ENCODE results near the gene PACSIN1.
"Not testable (repeated sequence)": the region's sequence is repeated elsewhere in the genome, so short reads cannot be mapped to it uniquely, and the experiment has no call there.

The PACSIN1 gene

GRCh38 chr6:34485321-34486060 is 19.6 kb downstream of the PACSIN1 start:
- no peak for DNase-seq

- DNase-seq, result no peak
Observed at GRCh38 chr6:34486106-34486740, 20.3 kb downstream of the PACSIN1 start.

DNA sequence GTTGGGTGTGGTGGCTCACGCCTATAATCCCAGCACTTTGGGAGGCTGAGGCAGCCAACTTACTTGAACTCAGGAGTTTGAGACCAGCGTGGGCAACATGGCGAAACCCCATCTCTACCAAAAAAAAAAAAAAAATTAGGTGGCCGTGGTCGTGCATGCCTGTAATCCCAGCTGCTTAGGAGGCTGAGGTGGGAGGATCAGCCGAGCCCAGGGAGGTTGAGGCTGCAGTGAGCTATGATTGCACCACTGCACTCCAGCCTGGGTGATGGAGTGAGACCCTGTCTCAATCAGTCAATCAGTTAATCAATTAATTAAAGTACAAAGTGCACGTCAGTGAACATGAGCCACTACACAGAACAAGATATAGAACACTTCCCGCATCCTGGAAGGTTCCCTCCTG is 21.0 kb downstream of the PACSIN1 start:
- not testable (repeated sequence) for DNase-seq

DNA sequence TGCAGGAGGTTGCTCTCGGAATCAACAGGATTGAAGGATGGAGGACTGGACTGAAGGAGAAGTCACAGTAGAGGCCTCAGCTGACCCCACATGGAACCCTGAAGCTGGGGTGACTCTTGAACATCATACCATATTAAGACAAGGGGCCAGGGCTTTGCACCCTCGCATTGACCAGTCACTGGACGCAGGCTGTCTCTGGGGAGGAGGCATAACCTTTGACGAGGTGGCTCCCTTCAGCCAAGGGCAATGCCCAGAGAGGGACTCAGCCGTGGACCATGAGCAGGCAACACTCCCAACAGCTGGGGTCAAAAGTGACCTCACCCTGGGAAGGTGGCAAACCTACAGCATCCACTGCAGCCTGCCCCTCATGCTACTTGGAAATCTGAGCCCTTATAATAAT is 21.7 kb downstream of the PACSIN1 start:
- no peak for DNase-seq

DNA sequence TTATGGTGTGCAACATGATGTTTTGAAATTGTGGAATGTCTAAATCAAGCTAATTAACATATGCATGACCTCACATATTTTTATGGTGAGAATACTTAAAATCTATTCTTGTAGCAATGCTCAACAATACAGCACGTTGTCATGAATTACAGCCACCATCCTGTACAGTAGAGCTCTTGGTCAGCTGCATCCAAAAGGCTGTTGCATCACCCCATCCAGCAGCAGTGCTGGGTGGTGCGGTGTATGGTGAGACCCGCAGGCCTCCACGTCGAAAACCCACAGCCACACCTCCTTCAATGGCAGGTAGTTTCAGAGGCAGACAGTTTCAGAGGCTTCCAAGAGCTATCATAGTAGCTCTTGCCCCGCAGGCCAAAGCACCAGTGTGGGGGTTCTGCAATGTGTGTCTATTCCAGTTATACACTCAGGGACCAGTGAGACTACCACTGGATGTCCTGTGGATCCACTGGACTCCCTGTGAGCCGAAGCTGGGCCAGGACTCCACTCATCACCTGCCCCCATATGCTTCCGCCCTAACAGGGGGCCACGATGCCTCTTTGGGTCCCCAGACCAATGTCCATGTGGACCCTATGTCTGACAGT is 23.4 kb downstream of the PACSIN1 start:
- no peak for DNase-seq

DNA sequence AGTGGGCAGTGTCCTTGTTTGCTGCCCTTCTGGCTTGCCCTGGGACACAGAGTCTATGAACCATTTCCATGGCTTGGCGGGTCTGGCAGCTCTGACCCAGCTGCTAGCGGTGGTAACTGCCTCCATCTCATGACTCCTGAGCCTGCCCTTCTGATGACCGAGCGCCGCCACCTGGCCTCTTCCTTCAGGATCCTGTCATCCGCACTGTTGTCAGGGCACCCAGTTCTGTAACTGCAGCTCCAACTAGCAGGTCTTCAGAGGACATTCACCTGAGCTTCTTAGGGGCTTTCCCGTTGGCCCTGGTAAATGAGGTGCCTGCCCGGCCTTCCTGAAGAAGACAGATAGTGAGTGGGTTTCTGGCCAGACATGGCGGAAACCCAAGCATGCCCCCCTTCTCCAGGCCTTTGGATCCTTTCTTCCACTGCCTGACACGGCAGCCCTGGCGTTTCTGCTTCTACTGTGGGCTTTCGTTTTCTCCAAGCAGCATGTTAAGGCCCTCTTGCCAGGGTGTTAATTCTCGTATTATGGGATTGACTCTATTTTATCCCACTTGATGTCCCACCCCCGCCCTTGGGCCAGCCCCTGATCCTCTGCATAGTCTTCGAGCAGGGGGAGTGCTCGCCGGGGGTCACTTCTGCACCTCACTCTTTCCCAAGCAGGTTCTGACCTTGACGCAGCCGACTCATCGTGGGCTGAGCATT is 24.7 kb downstream of the PACSIN1 start:
- no peak for DNase-seq

DNA sequence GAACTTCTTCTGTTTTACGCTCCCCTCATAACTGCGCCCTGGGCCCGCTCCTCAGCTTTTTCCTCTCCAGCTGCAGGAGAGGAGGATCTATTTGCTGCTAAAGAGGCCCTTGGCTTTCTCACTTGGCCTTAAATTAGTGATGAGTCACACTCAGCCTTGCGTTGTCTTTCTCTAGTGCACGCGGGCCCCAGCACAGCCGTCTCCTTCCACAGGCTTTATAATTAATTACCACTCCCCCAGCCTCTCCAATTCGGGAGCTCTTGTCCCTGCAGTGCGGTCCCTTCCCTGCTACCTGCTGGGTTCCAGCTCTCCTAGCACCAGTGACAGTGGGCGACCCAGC is 25.2 kb downstream of the PACSIN1 start:
- DNase-seq, result no peak

DNA sequence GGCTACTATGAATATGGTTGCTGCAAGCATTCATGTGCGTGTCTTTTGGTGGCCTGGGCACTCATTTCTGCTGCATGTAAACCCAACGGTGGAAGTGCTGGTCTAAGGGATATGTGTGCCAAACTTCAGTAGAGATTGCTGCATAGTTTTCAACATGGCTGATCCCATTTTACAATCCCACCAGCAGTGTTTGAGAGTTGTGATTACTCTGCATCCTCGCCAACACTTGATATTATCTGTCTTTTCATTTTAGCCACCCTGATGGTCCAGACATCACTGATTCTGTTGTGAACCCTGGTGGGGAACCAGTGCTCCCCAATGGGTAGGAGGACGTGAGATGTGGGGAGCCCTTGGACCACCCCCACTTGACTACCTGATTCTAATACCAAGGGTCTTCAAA is 27.5 kb downstream of the PACSIN1 start:
- DNase-seq, result no peak

GRCh38 chr6:34494973-34495372 is 29.1 kb downstream of the PACSIN1 start:
- no peak for DNase-seq

DNA sequence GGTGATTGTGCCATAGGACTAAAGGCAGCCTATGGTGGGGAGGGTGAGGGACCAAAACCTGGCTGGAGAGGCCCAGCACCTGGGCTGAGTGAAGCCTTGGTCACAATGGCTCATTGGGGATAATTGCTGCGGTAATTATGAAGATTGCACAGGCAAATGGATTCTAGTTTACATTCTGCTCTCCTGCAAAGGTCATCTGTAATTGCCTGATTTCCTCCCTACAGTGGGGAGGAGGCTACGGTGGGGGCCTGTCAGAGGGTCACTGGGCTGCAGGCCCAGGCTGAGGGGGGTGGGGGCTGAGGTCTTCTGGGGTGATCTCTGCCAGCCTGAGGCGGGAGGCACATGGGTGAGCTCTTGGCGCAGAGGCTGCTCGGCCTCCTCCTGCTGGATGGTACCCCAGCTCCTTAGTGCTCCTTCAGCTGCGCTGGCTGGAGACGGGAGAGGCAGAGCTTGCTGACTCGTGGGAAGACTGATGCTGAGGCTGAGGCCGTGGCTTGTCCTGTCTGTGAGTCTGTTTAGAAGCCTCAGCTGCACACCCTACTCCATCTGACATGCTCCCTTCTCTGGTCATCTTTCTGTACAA is 30.3 kb downstream of the PACSIN1 start:
- DNase-seq, result no peak

GRCh38 chr6:34497411-34497810 is 31.5 kb downstream of the PACSIN1 start:
- no peak for DNase-seq

DNA sequence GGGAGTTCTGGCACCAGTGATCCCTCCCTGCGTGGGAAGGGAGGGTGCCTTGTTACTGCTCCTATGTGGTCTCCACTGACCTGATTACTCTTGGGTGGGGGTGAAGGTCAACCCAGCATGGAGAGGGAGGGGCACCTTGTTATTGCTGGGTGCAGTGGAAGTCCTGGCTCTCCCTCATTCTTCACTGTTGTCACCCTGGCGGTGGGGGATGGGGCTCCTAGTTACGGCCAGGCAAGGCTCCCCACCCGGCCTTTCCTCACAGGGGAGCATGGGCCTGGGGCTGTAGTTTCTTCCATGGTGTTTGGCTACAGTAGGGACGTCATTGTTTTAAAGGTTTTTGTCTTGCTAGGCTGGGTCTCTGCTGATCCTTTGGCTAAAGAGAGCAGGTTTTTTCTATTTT is 40.8 kb downstream of the PACSIN1 start:
- DNase-seq, result no peak

DNA sequence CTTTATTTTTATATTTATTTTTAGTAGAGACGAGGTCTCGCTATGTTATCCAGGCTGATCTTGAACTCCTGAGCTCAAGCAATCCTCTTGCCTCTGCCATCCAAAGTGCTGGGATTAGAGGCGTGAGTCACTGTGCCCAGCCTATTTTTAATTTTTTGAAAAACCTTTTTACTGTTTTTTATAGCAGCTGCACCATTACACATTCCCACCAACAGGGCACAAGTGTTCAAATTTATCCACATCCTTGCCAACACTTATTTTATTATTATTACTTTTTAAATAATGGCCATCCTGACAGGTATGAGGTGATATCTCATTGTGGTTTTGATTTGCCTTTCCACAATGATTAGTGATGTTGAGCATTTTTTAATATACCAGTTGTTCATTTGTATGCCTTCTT is 42.5 kb downstream of the PACSIN1 start:
- peak; percentile 2 for DNase-seq

DNA sequence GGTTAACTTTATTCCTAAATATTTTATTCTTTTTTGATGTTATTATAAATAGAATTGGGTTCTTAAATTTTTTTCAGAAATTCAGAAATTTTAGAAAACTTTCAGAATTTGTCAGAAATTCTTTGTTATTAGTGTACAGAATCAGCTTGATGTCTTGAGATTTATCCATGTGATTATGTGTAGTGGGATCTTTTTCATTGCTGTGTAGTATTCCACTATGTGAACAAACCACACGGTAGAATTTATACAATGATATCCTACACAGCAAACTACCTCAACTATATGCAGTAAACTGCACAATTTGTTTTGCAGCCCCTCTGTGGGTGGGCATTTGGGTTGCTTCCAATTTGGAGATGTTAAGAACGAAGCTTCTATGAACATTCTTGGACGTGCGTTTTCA is 43.9 kb downstream of the PACSIN1 start:
- DNase-seq, result no peak

- DNase-seq, result peak; percentile 4
Observed at GRCh38 chr6:34510299-34510698, 44.4 kb downstream of the PACSIN1 start.

- peak; percentile 13 for DNase-seq
Observed at GRCh38 chr6:34511214-34511914, 45.5 kb downstream of the PACSIN1 start.

GRCh38 chr6:34511915-34512737 is 46.2 kb downstream of the PACSIN1 start:
- DNase-seq, result peak; percentile 30

GRCh38 chr6:34512738-34513115 is 46.9 kb downstream of the PACSIN1 start:
- peak; percentile 37 for DNase-seq

DNA sequence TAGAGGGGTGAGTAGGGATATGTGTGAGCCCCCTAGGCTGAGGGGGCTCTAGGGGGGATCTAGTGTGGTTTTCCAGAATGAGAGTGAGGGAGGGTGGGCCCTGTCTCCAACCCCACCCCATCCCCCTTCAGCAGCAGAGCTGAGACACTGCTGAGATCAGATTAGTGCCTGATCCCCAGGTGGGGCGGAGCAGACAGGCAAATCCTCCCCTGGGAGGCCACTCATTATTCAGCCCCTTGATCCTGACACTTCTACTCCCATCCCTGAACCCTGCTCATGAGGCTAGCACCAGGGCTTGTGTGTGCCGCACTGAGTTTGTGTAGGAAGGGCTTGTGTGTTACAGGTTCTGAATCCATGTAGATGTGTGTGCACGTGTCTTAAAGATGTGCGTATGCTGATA is 47.8 kb downstream of the PACSIN1 start:
- DNase-seq, result no peak

GRCh38 chr6:34514112-34514511 is 48.2 kb downstream of the PACSIN1 start:
- no peak for DNase-seq

- peak; percentile 57 for DNase-seq
Observed at GRCh38 chr6:34514593-34515472, 49.0 kb downstream of the PACSIN1 start.

Data from right forelimb (tissue), 1 donor.